GM13976 (cell line): Measurements from ENCODE around the gene OPTC.

ENCODE experiments used
- DNase-seq: peaks from one replicate; pipeline ENCODE4 v3.0.0; 2012; ENCODE audit warnings: low spot score
- CTCF ChIP-seq: IDR thresholded peaks from 2 replicates; pipeline ENCODE4 v1.5.1; 2012; ENCODE audit warnings: borderline replicate concordance, mild to moderate bottlenecking; ENCODE audit not compliant: insufficient read depth; ENCODE audit errors: extremely low read depth, missing control alignments, control extremely low read depth
- in situ Hi-C: fragments of 300-500 bp; cut with MboI; formaldehyde crosslinking; loops from one replicate; pipeline ENCODE4 v1.12.0; 2022; ENCODE audit warnings: low sequenced_read_pairs, mixed read lengths, inconsistent platforms; ENCODE audit not compliant: unreplicated experiment

The OPTC gene

DNA sequence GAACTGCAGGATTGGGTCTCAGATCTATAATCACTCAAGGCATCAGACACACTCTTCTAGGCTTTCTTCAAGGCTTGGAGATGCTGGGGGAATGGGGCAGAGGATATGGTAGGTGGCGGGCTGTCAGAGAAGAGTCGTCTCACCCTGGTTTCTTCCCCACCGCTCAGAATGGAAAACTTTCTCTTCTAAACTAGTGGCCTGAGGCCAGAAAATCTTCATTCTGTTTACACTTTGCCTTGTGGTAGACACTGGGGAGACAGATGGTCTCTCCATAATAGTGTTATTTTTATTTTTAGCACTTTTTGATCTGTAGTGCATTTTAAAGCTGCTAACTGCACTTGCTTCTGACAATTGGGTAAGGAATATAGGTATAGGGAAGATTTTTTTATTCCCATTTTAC lies 15.7 kb upstream of the OPTC start:
- no peak for DNase-seq
- in situ Hi-C loops, result no loop called here
- TF ChIP-seq CTCF, result no peak

GRCh38 chr1:203478986-203479385 lies 15.0 kb upstream of the OPTC start:
- in situ Hi-C loops, result no loop called here
- DNase-seq, result no peak
- TF ChIP-seq CTCF, result no peak

- TF ChIP-seq CTCF, result no peak
- in situ Hi-C loops, result loop anchor here (10.0 kb wide), 1 partner anchor 205 kb away; no protein-coding TSS in a partner anchor
- DNase-seq, result no peak
Observed at GRCh38 chr1:203479646-203480045, 14.3 kb upstream of the OPTC start.

DNA sequence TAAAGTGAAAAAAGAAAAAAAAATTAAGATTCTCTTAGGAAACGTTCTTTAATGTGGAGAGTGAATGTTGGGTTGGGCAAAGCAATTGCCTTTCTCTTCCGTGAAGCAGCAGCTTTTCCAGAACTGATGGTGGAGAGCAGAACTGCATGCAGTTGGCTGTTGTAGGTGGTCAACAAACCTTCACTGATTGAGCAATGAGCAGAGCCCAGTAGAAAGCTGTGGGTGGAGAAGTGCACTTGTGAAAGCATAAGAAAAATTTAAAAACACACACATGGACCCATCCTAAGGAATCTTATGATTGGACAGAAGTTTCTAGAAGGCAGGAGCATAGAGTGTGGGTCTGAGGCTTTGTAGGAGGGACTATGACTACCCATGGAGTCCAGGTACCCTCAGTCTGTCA lies 13.9 kb upstream of the OPTC start:
- TF ChIP-seq CTCF, result no peak
- in situ Hi-C loops, result loop anchor here (10.0 kb wide), 1 partner anchor 205 kb away; no protein-coding TSS in a partner anchor
- DNase-seq, result no peak

DNA sequence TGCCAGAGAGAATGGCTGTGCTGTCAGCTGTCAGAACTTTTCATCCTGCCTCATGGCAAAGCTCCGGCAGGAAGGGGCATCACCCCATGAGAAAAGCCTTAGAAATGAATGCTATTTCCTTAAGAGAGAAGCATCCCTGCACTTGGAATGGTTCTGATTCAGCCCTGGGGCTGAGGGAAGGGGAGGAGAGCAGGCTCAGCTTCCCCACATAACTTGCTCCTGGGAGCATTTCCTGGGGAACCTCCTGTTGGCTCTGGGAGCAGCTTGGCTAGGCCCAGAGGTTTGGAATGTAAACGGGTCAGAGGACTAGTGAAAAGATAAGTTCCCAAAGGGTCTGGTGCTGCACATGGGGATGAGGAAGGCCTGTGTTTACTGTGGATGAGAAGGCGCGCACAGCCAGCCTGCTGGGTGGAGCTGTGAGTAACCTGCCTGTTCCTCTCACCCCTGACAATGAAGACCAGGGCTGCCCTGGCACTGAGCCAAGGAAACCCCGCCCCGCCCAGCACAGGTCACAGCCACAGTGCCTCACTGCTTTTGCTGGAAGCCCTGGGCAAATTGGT lies 13.3 kb upstream of the OPTC start:
- in situ Hi-C loops, result loop anchor here (10.0 kb wide), 1 partner anchor 206 kb away; no protein-coding TSS in a partner anchor
- DNase-seq, result no peak
- TF ChIP-seq CTCF, result no peak

GRCh38 chr1:203481196-203481595 lies 12.8 kb upstream of the OPTC start:
- in situ Hi-C loops, result loop anchor here (10.0 kb wide), 1 partner anchor 206 kb away; no protein-coding TSS in a partner anchor

More at GRCh38 chr1:203481196-203481595, 12.8 kb upstream of the OPTC start:
- no peak for TF ChIP-seq CTCF
- no peak for DNase-seq
